Memory B cell (primary cell): ENCODE data around the gene H1-8.
"Not testable (repeated sequence)": the region's sequence is repeated elsewhere in the genome, so short reads cannot be mapped to it uniquely, and the experiment has no call there.

Experiments used
- ATAC-seq: fragments of 150-1000 bp; cut with Tn5 transposase; 2 replicates; pipeline ENCODE4 v1.10.0; 2021; ENCODE audit warnings: low read depth, mild to moderate bottlenecking, moderate library complexity
- DNase-seq, 2 donors: peaks; one replicate each; pipeline ENCODE4 v3.0.0; 2022; ENCODE audit warnings: low spot score in 2 of 2
- H3K27ac Mint-ChIP-seq: one replicate; pipeline ENCODE4 v1.8.0; 2022; ENCODE audit warnings: mild to moderate bottlenecking, moderate library complexity, mixed read lengths
- H3K27me3 Mint-ChIP-seq: one replicate; pipeline ENCODE4 v1.8.0; 2022; ENCODE audit warnings: mixed read lengths
- H3K36me3 Mint-ChIP-seq: one replicate; pipeline ENCODE4 v1.8.0; 2022; ENCODE audit warnings: mild to moderate bottlenecking, mixed read lengths
- H3K4me1 Mint-ChIP-seq: one replicate; pipeline ENCODE4 v1.8.0; 2022; ENCODE audit warnings: mixed read lengths
- H3K4me3 Mint-ChIP-seq: one replicate; pipeline ENCODE4 v1.8.0; 2022; ENCODE audit warnings: mild to moderate bottlenecking, moderate library complexity, mixed read lengths
- H3K9me3 Mint-ChIP-seq: one replicate; pipeline ENCODE4 v1.8.0; 2022; ENCODE audit warnings: mixed read lengths

Gene H1-8, protein sequence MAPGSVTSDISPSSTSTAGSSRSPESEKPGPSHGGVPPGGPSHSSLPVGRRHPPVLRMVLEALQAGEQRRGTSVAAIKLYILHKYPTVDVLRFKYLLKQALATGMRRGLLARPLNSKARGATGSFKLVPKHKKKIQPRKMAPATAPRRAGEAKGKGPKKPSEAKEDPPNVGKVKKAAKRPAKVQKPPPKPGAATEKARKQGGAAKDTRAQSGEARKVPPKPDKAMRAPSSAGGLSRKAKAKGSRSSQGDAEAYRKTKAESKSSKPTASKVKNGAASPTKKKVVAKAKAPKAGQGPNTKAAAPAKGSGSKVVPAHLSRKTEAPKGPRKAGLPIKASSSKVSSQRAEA

DNA sequence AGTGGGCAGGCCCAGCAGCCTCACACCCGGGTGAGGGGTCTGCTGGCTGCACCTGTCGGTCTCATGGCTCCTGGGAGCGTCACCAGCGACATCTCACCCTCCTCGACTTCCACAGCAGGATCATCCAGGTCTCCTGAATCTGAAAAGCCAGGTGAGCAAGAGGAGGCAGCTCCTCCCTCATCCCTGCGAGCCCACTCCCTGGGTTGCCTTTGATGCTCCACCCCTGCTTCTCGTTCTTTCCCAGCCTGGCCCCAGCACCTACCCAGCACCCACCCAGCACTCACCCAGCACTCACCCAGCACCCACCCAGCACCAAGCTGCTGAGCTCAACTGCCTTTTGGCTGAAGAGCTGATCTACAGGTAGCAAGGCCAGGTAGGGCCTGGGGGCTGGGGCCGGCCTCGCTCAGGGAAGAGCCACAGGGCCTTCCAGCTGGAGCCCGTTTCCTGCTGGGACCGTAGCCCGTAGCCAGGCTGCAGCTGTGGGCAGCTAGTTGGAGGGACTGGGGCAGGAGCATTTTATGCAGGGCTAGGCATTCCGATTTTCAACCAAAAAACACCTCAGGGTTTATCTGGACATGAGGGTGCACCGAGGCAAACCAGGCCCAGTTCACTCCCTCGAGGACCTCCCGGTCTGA is at the start of gene H1-8:
Gene H1-8, plus strand, starts transcription at position 20 of the 635 bp plus-strand sequence. Its CDS starts 44 bp downstream, at position 64.
- Mint-ChIP-seq H3K4me3 (no peak within 1 kb of the TSS), H3K9me3 (no peaks in the 10 kb centered on the region), H3K36me3 (no peaks in the 10 kb centered on the region), H3K27me3 (peaks cover 5% of the 10 kb centered on the region), H3K27ac (no peak within 1 kb of the TSS), H3K4me1 (peaks cover 4% of the 10 kb centered on the region)
- ATAC-seq (no peak), DNase-seq (no peak)

DNA sequence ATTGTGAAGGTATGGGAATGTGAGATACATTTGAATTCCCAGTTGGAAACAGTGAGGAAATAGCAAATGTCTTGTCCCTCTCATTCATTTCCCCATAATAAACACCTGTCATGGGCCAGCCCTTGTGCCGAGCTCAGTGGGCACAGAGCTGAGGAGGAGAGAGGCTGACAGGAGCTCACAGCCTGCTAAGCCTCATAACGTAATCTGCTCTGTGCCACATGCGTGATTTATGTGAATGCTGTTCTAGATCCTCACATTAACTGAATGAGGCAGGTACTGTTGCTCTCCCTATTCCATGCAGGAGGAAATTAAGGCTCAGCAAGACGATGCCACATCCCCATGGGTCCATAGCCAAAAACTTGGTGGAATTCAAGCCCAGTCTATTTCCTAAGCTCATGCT is 49.8 kb upstream of the H1-8 start:
- DNase-seq = no peak
- no peak for ATAC-seq
- H3K27ac Mint-ChIP-seq = no peak overlapping the region
- H3K27me3 Mint-ChIP-seq = no peaks in the 10 kb centered on the region
- H3K9me3 Mint-ChIP-seq = no peaks in the 10 kb centered on the region
- H3K36me3 Mint-ChIP-seq = peaks cover 5% of the 10 kb centered on the region
- peaks cover 2% of the 10 kb centered on the region for H3K4me1 Mint-ChIP-seq
- H3K4me3 Mint-ChIP-seq = no peak overlapping the region

DNA sequence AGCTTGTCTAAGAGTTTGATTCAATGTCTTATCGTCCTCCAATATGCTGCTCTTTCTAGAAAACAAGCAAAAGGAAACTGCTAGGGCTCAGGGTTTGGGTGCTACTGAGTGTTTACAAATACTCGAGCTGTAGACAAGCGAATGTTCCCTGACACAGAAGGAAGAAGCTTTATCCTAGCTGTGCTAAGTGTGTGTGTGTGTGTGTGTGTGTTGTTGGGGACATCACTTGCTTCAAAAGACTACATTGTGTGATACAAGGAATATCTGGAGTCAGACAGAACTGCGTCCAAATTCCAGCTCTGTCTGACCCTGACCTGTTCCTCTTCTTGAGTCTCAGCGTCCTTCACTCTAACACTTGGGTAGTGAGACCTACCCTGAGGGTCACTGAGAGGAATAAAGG is 48.5 kb upstream of the H1-8 start:
- H3K27ac Mint-ChIP-seq, H3K4me3 Mint-ChIP-seq, H3K4me1 Mint-ChIP-seq, H3K9me3 Mint-ChIP-seq, DNase-seq, H3K36me3 Mint-ChIP-seq, H3K27me3 Mint-ChIP-seq, ATAC-seq: not testable (repeated sequence)

DNA sequence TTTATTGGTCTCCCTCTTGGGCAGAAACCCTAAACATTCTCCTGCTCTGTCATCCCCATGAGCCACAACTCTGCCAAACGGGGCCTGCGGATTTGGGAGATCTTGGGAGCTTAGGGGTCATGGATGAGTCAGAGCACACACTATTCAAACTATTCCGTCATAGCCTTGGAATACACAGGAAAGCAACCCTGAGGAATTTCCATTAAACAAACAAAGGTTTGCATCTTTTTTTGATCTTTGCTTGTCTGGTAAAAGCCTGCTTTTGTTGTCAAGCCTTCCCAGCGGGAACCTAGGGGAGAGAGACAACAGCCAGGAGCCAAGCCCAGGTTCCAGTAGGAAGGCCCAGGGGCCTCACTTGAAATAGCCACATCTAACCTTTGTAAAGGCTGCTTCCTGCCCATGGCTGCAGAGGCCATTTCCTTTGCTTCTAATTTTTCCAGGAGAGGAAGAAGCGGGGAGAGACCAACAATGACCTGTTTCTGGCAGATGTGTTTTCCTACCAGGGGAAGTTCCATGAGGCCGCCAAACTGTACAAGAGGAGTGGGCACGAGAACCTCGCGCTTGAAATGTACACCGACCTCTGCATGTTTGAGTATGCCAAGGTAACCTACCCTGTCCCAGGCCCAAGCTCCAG is 47.9 kb upstream of the H1-8 start:
- not testable (repeated sequence) for ATAC-seq, H3K4me1 Mint-ChIP-seq, H3K4me3 Mint-ChIP-seq, H3K27ac Mint-ChIP-seq, DNase-seq, H3K27me3 Mint-ChIP-seq, H3K36me3 Mint-ChIP-seq, H3K9me3 Mint-ChIP-seq

DNA sequence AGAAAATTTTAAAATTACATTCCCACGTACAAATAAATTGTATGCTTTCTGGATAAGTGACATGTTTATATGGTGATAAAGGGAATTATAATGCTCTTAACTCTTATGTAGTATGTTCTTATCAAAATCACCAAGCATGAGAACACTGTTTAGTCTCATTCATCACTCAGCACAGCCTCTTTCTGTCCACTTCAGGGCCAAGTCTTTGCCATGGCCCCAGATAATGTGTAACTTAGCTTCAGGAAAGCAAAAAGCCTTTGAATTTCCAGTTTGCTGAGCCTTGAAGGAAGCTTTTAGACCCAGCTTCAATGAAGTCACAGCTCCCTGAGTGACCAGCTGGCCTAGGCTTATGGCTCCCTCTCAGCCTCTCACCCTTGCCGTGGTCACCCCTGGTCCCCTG is 45.1 kb upstream of the H1-8 start:
- H3K27me3 Mint-ChIP-seq, DNase-seq, ATAC-seq, H3K9me3 Mint-ChIP-seq, H3K27ac Mint-ChIP-seq, H3K4me3 Mint-ChIP-seq, H3K4me1 Mint-ChIP-seq, H3K36me3 Mint-ChIP-seq: not testable (repeated sequence)

DNA sequence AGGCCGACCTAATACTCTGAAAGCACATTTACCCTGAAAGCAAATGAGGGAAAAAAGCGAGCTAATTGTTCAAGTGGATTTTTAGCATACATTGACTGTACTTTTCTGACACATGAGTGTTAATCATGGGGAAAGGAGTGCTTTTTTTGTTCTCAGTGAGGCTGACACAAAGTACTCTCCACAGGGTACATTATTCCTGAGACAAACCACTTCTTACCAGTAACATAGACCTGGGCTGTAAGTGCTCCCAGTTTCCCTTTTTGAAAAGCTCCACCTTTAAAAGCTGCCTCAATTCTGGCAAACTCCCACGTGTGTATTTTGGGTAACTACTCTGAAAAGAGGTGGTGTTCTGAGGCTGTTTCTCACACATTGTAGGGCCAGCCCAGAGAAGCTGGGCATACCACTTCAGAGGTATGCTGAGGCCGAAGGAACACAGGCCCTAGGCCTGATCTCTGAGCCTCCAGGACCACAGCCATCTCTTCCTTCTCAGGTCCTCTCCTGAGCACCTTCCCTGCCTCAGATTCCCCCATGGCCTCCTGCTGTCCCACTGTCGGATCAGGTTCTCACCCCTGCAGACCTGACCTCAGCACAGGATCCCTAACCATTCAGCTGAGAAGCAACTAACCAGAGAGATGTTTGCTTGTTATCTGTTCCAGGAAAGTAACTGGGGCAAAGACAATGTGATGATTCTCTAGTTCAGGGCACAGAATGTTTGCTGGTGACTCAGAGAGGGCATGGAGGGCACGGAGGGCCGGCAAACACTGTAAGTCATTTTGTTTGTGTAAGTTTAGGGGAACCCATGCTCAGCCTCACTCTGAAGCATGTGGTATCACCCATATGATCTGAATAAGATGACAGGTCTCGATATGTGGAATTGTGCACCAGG is 44.1 kb upstream of the H1-8 start:
- not testable (repeated sequence) for H3K4me3 Mint-ChIP-seq, H3K27ac Mint-ChIP-seq, ATAC-seq, H3K9me3 Mint-ChIP-seq, H3K27me3 Mint-ChIP-seq, DNase-seq, H3K4me1 Mint-ChIP-seq, H3K36me3 Mint-ChIP-seq

DNA sequence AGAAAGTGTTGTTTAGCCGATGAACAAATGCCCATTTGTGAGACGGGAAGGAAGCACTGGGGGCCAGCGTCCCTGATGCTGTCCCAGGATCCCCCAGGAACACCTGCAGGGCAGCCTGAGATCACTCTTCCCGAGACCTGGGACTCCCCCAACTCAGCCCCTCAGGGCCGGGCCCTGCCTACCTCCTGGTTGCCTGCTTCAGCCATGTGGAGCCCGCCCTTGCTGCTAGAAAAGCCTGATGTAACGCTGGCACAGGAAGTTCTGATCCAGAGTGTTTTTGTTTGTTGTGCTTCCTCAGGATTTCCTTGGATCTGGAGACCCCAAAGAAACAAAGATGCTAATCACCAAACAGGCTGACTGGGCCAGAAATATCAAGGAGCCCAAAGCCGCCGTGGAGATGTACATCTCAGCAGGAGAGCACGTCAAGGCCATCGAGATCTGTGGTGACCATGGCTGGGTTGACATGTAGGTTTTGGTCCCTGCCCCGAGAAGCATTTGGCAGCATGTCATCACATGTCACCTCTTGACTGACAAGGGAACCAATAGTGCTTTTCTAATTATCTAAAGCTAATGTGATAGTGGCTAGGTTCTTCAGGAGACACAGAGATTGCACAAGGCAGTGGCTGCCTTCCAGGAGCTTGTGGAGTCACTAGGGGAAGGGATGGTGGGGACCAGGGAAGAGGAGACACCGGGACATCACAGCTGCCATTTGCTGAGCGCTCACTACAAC is 43.2 kb upstream of the H1-8 start:
- not testable (repeated sequence) for H3K27me3 Mint-ChIP-seq, H3K36me3 Mint-ChIP-seq, H3K4me3 Mint-ChIP-seq, H3K27ac Mint-ChIP-seq, DNase-seq, H3K9me3 Mint-ChIP-seq, ATAC-seq, H3K4me1 Mint-ChIP-seq

DNA sequence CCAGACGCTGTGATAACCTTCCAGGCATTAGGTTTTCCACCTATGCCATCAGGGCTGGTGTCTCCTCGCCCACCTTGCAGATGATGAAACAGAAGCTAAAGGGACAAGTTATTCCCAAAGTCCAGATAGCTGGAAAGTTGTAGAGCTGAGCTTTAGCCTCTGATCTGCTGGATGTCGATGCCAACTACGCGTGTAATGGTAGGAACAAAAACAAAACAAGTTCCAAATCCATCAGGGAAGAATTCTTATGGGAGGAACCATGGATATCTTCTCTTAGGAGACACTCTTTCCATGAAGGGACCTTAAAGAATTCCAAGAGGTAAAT is 42.7 kb upstream of the H1-8 start:
- Mint-ChIP-seq H3K27ac (no peak overlapping the region), H3K4me1 (no peaks in the 10 kb centered on the region), H3K27me3 (no peaks in the 10 kb centered on the region), H3K36me3 (peaks cover 7% of the 10 kb centered on the region), H3K4me3 (no peak overlapping the region), H3K9me3 (no peaks in the 10 kb centered on the region)
- DNase-seq = no peak
- ATAC-seq = no peak

DNA sequence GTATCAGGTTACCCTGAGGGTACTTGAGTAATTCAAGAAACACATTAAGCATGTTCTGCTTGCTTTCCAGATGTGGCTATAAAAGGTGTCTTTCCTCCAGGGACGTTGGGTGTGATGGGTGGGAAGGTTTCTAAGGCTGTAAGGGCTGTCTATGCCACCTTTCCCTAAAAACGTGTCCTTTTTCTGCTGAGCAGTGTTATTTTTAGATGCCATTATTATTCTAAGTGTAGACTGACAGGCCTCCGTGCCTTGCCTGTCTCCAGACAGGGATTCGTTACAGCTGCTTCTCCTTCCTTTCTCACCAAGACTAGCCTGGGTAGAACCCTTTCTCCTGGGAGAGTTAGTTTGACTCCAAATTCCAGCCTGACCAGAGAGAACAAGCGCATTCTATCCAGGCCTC is 41.3 kb upstream of the H1-8 start:
- Mint-ChIP-seq H3K36me3 (peaks cover 9% of the 10 kb centered on the region), H3K9me3 (no peaks in the 10 kb centered on the region), H3K27ac (no peak overlapping the region), H3K4me1 (no peaks in the 10 kb centered on the region), H3K4me3 (no peak overlapping the region), H3K27me3 (no peaks in the 10 kb centered on the region)
- ATAC-seq = no peak
- no peak for DNase-seq

DNA sequence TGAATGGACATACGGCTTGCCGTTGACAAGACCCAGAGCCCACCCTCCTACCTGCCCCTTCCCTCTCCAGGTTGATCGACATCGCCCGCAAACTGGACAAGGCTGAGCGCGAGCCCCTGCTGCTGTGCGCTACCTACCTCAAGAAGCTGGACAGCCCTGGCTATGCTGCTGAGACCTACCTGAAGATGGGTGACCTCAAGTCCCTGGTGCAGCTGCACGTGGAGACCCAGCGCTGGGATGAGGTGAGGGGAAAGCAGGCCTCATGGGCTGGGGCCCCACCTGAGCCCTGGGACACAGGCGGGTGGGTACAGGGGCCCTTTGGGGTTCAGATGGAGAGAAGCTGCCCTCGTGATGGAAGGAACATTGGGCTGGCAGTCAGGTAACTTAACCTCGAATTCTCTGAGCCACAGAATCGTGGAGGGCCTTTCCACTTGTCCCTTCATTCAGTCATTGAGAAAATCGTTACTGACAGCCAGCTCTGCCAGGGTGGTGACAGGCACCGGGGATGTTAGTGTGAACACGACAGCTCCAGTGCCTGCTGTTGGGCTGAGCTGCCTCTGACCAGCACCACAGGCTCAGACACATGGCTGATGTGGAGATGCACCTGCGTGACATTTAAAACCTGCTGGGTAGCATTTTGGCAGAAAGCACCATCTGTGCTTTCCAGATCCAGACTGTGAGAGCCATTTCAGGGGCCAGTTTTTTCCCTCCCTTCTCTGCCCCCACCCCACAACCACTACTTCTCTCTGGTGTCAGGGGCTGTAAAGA is 40.1 kb upstream of the H1-8 start:
- Mint-ChIP-seq H3K27ac (no peak overlapping the region), H3K9me3 (no peaks in the 10 kb centered on the region), H3K4me3 (no peak overlapping the region), H3K4me1 (no peaks in the 10 kb centered on the region), H3K36me3 (peaks cover 10% of the 10 kb centered on the region), H3K27me3 (no peaks in the 10 kb centered on the region)
- DNase-seq = no peak
- no peak for ATAC-seq

DNA sequence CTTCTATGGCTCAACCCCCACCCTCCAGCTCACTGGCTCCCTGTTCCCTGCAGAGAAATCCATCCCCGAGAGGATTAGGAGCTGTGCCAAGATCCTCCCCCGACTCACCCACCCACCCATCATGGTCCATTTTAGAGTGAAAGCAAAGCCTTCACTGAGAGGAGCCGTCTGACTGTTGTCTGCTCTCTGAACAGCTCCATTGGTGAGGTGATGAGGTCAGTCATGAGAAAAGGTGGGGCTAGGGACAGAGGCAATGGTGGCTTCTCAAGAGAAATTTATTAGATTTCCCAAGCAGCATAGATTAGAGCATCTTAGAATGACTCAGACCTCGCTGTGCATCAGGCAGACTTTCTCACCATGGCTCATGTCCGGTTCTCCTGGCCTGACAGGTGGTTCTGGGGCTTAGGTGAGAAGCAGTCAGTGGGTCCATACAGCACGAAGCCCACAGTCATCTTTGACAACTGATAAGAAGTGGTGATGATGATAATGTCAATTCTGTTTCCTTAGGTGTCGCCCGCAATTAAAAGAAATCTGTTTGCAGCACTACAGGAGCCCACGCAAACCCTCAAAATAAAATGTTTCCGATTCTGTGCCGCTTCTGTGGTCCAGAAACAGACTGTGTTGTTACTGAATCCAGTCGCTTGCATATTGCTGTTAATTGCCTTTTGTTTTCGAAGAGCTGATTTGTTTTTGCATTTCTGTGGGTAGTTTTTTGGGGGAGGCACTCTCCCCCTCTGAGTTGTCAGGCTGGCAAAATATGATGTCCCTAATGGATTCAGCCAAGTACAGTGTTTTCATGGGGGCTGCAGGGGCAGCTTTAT is 39.3 kb upstream of the H1-8 start:
- DNase-seq = no peak
- no peak overlapping the region for H3K27ac Mint-ChIP-seq
- no peak overlapping the region for H3K4me3 Mint-ChIP-seq
- no peaks in the 10 kb centered on the region for H3K9me3 Mint-ChIP-seq
- H3K4me1 Mint-ChIP-seq = no peaks in the 10 kb centered on the region
- no peak for ATAC-seq
- H3K27me3 Mint-ChIP-seq = no peaks in the 10 kb centered on the region
- peaks cover 12% of the 10 kb centered on the region for H3K36me3 Mint-ChIP-seq

DNA sequence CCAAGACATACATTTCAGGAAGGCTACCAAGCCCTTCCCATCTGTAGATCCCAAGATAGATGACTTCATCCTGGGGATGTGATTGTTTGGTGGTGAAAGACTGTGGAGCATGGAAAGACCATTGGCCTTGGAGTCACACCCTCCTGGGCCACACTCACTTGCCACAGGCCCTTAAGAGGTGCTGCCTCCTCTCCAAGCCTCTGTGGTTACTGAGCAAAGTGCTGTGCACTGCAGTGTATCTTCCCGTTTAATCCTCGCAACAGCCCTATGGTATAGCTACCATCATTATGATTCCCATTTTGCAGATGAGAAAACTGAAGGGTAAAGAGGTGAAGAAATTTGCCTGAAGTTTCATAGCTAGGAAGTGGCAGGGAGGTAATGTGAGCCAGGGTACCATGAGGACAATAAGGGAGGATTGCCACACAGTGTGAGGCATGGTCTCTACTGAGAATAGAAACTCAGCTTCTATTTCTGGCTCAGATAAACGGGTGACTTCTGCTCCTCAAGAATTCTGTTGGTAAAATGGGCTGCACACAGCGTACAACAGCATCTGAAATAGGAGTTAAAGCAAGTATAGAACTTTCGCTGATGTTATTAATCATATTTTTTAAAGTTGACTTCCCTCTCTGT is 38.4 kb upstream of the H1-8 start:
- Mint-ChIP-seq H3K27me3 (no peaks in the 10 kb centered on the region), H3K4me1 (no peaks in the 10 kb centered on the region), H3K4me3 (no peak overlapping the region), H3K27ac (no peak overlapping the region), H3K9me3 (no peaks in the 10 kb centered on the region), H3K36me3 (peaks cover 12% of the 10 kb centered on the region)
- DNase-seq = no peak
- ATAC-seq = no peak
